ENCODE data around the gene RRP1B.
A peak's percentile ranks its signal among the peaks of the same experiment; 100 is the strongest.
"Not testable (repeated sequence)": the region's sequence is repeated elsewhere in the genome, so short reads cannot be mapped to it uniquely, and the experiment has no call there.

RRP1B gene

GRCh38 chr21:43659136-43660000, at the start of gene RRP1B, which contains the start of gene HSF2BP:
TSS of gene RRP1B (plus strand) at chr21:43659560. CDS start at chr21:43659665, 105 bp downstream.
TSS of gene HSF2BP (minus strand) at chr21:43659488. CDS start at chr21:43658096, 1,392 bp downstream.
- FAIRE-seq (no peak), DNase-seq (ENCODE audit: insufficient read length, low spot score) (peak; percentile 96)

GRCh38 chr21:43611598-43612369, 47.6 kb upstream of the RRP1B start:
- DNase-seq (ENCODE audit: insufficient read length, low spot score) = peak; percentile 23
- peak; percentile 4 for FAIRE-seq

- FAIRE-seq (peak; percentile 53), DNase-seq (ENCODE audit: insufficient read length, low spot score) (peak; percentile 34)
These were observed 45.4 kb upstream of the RRP1B start for GRCh38 chr21:43613755-43614638.

GRCh38 chr21:43614839-43615238, 44.5 kb upstream of the RRP1B start:
- FAIRE-seq (no peak), DNase-seq (ENCODE audit: insufficient read length, low spot score) (no peak)

- FAIRE-seq; DNase-seq (ENCODE audit: insufficient read length, low spot score): not testable (repeated sequence)
These were observed 42.5 kb upstream of the RRP1B start for GRCh38 chr21:43616861-43617260.

- FAIRE-seq (no peak), DNase-seq (ENCODE audit: insufficient read length, low spot score) (no peak)
These were observed 40.4 kb upstream of the RRP1B start for GRCh38 chr21:43618940-43619339.

- FAIRE-seq (no peak), DNase-seq (ENCODE audit: insufficient read length, low spot score) (no peak)
These were observed 40.0 kb upstream of the RRP1B start for GRCh38 chr21:43619344-43619743.

- DNase-seq (ENCODE audit: insufficient read length, low spot score) = no peak
- no peak for FAIRE-seq
These were observed 39.5 kb upstream of the RRP1B start for GRCh38 chr21:43619856-43620255.

GRCh38 chr21:43622796-43623195, 36.6 kb upstream of the RRP1B start:
- FAIRE-seq (no peak), DNase-seq (ENCODE audit: insufficient read length, low spot score) (no peak)

GRCh38 chr21:43623588-43623987, 35.8 kb upstream of the RRP1B start:
- FAIRE-seq (no peak), DNase-seq (ENCODE audit: insufficient read length, low spot score) (no peak)

GRCh38 chr21:43624339-43624738, 35.0 kb upstream of the RRP1B start:
- FAIRE-seq = no peak
- no peak for DNase-seq (ENCODE audit: insufficient read length, low spot score)

GRCh38 chr21:43626390-43626789, 33.0 kb upstream of the RRP1B start:
- no peak for DNase-seq (ENCODE audit: insufficient read length, low spot score)

GRCh38 chr21:43627527-43627926, 31.8 kb upstream of the RRP1B start:
- no peak for DNase-seq (ENCODE audit: insufficient read length, low spot score)
- no peak for FAIRE-seq

More at GRCh38 chr21:43626390-43626789, 33.0 kb upstream of the RRP1B start:
- no peak for FAIRE-seq

- FAIRE-seq (no peak), DNase-seq (ENCODE audit: insufficient read length, low spot score) (no peak)
These were observed 27.8 kb upstream of the RRP1B start for GRCh38 chr21:43631411-43632107.

GRCh38 chr21:43632373-43632905, 26.9 kb upstream of the RRP1B start:
- no peak for DNase-seq (ENCODE audit: insufficient read length, low spot score)
- no peak for FAIRE-seq

- DNase-seq (ENCODE audit: insufficient read length, low spot score) = no peak
- no peak for FAIRE-seq
These were observed 24.7 kb upstream of the RRP1B start for GRCh38 chr21:43634618-43635017.

- no peak for FAIRE-seq
- DNase-seq (ENCODE audit: insufficient read length, low spot score) = no peak
These were observed 23.9 kb upstream of the RRP1B start for GRCh38 chr21:43635436-43635835.

GRCh38 chr21:43637530-43638158, 21.7 kb upstream of the RRP1B start:
- no peak for FAIRE-seq

More at GRCh38 chr21:43637530-43638158, 21.7 kb upstream of the RRP1B start:
- DNase-seq (ENCODE audit: insufficient read length, low spot score) = no peak
